HEK293T (cell line): ENCODE measurements around the gene SLF2.

Experiments
- ARNT ChIP-seq: fragments of 450-650 bp; IDR thresholded peaks from 2 replicates; pipeline ENCODE4 v1.6.1; 2017; ENCODE audit warnings: mild to moderate bottlenecking
- FOXM1 ChIP-seq: fragments of 450-650 bp; IDR thresholded peaks from 2 replicates; pipeline ENCODE4 v1.6.1; 2017; ENCODE audit warnings: mild to moderate bottlenecking, borderline replicate concordance
- HDGF ChIP-seq: fragments of 450-650 bp; IDR thresholded peaks from 2 replicates; pipeline ENCODE4 v1.6.1; 2017; ENCODE audit warnings: antibody characterized with exemption, borderline replicate concordance
- L3MBTL2 ChIP-seq: fragments of 450-650 bp; conservative IDR thresholded peaks from 2 replicates; pipeline ENCODE4 v1.6.1; 2016; ENCODE audit warnings: mild to moderate bottlenecking
- SUZ12 ChIP-seq: fragments of 450-650 bp; IDR thresholded peaks from 2 replicates; pipeline ENCODE4 v1.6.1; 2016; ENCODE audit warnings: mild to moderate bottlenecking
- TARDBP ChIP-seq: fragments of 450-650 bp; IDR thresholded peaks from 2 replicates; pipeline ENCODE4 v1.6.1; 2016

DNA sequence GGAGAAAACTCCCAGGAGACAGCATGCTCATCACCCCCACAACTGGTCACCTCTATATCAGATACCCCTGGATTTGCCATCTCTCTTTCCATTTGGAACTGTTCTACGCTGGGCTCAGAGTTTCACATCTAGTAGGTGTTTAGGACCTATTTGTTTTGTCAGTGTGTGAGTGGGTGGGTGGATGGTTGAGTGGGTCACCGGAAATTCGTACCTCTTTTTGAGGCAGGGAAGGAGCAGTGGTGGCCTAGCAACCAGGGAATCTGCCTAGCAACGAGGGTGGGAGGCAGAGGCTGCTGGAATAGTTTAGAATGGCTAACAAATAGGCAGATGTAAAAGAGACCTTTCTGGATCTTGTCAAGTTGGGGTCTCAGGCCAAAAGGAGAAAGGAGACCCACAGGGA, 23.2 kb upstream of the SLF2 start:
- TF ChIP-seq L3MBTL2 (no peak), ARNT (no peak), FOXM1 (no peak), TARDBP (no peak), HDGF (no peak), SUZ12 (no peak)
